ENCODE data around the gene ACTL6B. TPM values are rescaled to one million over a fixed set of nuclear protein-coding genes. Genes with fewer than 3 reads are reported as not detected.

The ACTL6B gene
- polyA plus RNA-seq, 1 donor (not counting 4 experiments of a cell fraction or from before 2014, with no cell fraction given), result not detected

- Histone ChIP-seq H3K4me3 (ENCODE audit: control insufficient read depth in 2 of 3, extremely low read depth in 1 of 3, insufficient read depth in 2 of 3, low read depth in 1 of 3, low read length in 3 of 3) (peak within 1 kb of the TSS; percentile 58 to 92 (median 90)), H3K79me2 (ENCODE audit: control insufficient read depth, insufficient read depth, low read length) (no peaks in the 10 kb centered on the region), H4K20me1 (ENCODE audit: control insufficient read depth, extremely low read depth, insufficient read depth, low read length) (no peaks in the 10 kb centered on the region), H3K9me1 (ENCODE audit: control insufficient read depth, extremely low read depth, insufficient read depth, low read length) (no peaks in the 10 kb centered on the region), H3K36me3 (ENCODE audit: control insufficient read depth in 2 of 2, extremely low read depth in 1 of 2, insufficient read depth in 2 of 2, low read length in 2 of 2) (no peaks in the 10 kb centered on the region), H3K4me2 (ENCODE audit: control insufficient read depth, extremely low read depth, insufficient read depth, low read depth, low read length) (peak within 1 kb of the TSS; percentile 88), H3K27ac (ENCODE audit: control insufficient read depth, insufficient read depth, low read length) (peak within 1 kb of the TSS; percentile 87), H3K4me1 (ENCODE audit: control insufficient read depth, extremely low read depth, insufficient read depth, low read length) (peaks cover 9% of the 10 kb centered on the region), H2AFZ (ENCODE audit: control insufficient read depth, low read length) (peak within 1 kb of the TSS; percentile 99), H3K9ac (ENCODE audit: control insufficient read depth, extremely low read depth, insufficient read depth, low read length) (peak within 1 kb of the TSS; percentile 86), H3K9me3 (ENCODE audit: control insufficient read depth, low read depth, low read length) (no peaks in the 10 kb centered on the region), H3K27me3 (ENCODE audit: control insufficient read depth, extremely low read depth, insufficient read depth, low read length) (no peaks in the 10 kb centered on the region)
- TF ChIP-seq EZH2 (IDR thresholded peaks at IDR 0.05; ENCODE audit: low read length) (no peak), CTCF (optimal IDR thresholded peaks at IDR 0.05 in 1 of 3, IDR thresholded peaks at IDR 0.05 in 1 of 3, conservative IDR thresholded peaks at IDR 0.05 in 1 of 3; ENCODE audit: extremely low read depth in 1 of 3, insufficient read depth in 2 of 3, low read length in 3 of 3) (no peak)
- dilution Hi-C loops (cut with MboI; ENCODE audit: extremely low pct_ligation_motif_present, low sequenced_read_pairs), result no loop called here
- DNase-seq (ENCODE audit: low read depth, low spot score) (peak; percentile 92), FAIRE-seq (peak; percentile 97)
Measured at GRCh38 chr7:100611983-100612729, 44.1 kb downstream of the ACTL6B start, which contains the start of gene MOSPD3. MOSPD3 (plus strand) TSS chr7:100612540; CDS start chr7:100612792, 252 bp downstream.

GRCh38 chr7:100609958-100610357 lies 46.3 kb downstream of the ACTL6B start:
- no peak for DNase-seq (ENCODE audit: low read depth, low spot score)
- H3K9me3 ChIP-seq (ENCODE audit: control insufficient read depth, low read depth, low read length), result no peaks in the 10 kb centered on the region
- no peak overlapping the region for H3K4me3 ChIP-seq (ENCODE audit: control insufficient read depth in 2 of 3, extremely low read depth in 1 of 3, insufficient read depth in 2 of 3, low read depth in 1 of 3, low read length in 3 of 3)
- H3K79me2 ChIP-seq (ENCODE audit: control insufficient read depth, insufficient read depth, low read length), result no peaks in the 10 kb centered on the region
- no peaks in the 10 kb centered on the region for H3K36me3 ChIP-seq (ENCODE audit: control insufficient read depth in 2 of 2, extremely low read depth in 1 of 2, insufficient read depth in 2 of 2, low read length in 2 of 2)
- no peaks in the 10 kb centered on the region for H3K9me1 ChIP-seq (ENCODE audit: control insufficient read depth, extremely low read depth, insufficient read depth, low read length)
- H3K27me3 ChIP-seq (ENCODE audit: control insufficient read depth, extremely low read depth, insufficient read depth, low read length), result no peaks in the 10 kb centered on the region
- H4K20me1 ChIP-seq (ENCODE audit: control insufficient read depth, extremely low read depth, insufficient read depth, low read length), result no peaks in the 10 kb centered on the region
- H3K4me1 ChIP-seq (ENCODE audit: control insufficient read depth, extremely low read depth, insufficient read depth, low read length), result peaks cover 14% of the 10 kb centered on the region
- H2AFZ ChIP-seq (ENCODE audit: control insufficient read depth, low read length), result no peak overlapping the region
- TF ChIP-seq EZH2 (IDR thresholded peaks at IDR 0.05; ENCODE audit: low read length), result no peak
- TF ChIP-seq CTCF (optimal IDR thresholded peaks at IDR 0.05 in 1 of 3, IDR thresholded peaks at IDR 0.05 in 1 of 3, conservative IDR thresholded peaks at IDR 0.05 in 1 of 3; ENCODE audit: extremely low read depth in 1 of 3, insufficient read depth in 2 of 3, low read length in 3 of 3), result no peak
- FAIRE-seq, result no peak
- H3K27ac ChIP-seq (ENCODE audit: control insufficient read depth, insufficient read depth, low read length), result no peak overlapping the region
- H3K4me2 ChIP-seq (ENCODE audit: control insufficient read depth, extremely low read depth, insufficient read depth, low read depth, low read length), result no peak overlapping the region
- dilution Hi-C loops (cut with MboI; ENCODE audit: extremely low pct_ligation_motif_present, low sequenced_read_pairs), result no loop called here
- no peak overlapping the region for H3K9ac ChIP-seq (ENCODE audit: control insufficient read depth, extremely low read depth, insufficient read depth, low read length)
